ENCODE data around the gene CCDC60.

DNA sequence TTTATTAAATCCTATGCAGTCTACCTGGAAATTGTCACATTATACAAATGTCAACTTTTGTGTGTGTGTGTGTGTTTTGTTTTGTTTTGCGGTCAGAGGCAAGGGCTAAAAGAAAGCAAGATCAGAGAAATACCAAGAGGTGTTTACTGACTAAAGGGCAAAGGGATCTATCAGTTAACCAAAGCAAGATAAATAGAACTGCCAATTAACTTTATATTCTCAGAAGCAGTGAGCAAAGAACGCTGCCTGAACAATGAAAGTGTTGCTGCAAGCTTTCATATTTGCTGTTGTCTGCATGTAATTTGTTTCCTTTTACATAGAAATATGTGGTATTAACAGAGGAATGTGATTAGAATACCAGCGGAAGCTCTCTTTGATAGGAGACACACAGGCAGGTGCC lies 30.9 kb downstream of the CCDC60 start:
- TF ChIP-seq, protein P1, sequence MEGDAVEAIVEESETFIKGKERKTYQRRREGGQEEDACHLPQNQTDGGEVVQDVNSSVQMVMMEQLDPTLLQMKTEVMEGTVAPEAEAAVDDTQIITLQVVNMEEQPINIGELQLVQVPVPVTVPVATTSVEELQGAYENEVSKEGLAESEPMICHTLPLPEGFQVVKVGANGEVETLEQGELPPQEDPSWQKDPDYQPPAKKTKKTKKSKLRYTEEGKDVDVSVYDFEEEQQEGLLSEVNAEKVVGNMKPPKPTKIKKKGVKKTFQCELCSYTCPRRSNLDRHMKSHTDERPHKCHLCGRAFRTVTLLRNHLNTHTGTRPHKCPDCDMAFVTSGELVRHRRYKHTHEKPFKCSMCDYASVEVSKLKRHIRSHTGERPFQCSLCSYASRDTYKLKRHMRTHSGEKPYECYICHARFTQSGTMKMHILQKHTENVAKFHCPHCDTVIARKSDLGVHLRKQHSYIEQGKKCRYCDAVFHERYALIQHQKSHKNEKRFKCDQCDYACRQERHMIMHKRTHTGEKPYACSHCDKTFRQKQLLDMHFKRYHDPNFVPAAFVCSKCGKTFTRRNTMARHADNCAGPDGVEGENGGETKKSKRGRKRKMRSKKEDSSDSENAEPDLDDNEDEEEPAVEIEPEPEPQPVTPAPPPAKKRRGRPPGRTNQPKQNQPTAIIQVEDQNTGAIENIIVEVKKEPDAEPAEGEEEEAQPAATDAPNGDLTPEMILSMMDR (IDR thresholded peaks at IDR 0.05), result no peak
- no peak for TF ChIP-seq POLR2A (IDR thresholded peaks at IDR 0.05)

All from breast epithelium (tissue), 3 donors.